Keratinocyte (primary cell): ENCODE measurements around the gene SOX18.

Source experiments
- CTCF ChIP-seq, 3 experiments: IDR thresholded peaks in 1 of 3; conservative IDR thresholded peaks in 1 of 3; optimal IDR thresholded peaks in 1 of 3; 2 replicates in 2 of 3; 3 replicates in 1 of 3; pipeline versions ENCODE3 to v1.5.1; 2011; ENCODE audit warnings: low read length in 3 of 3, mild to moderate bottlenecking in 3 of 3, moderate library complexity in 2 of 3, control low read depth in 1 of 3, inconsistent platforms in 1 of 3; ENCODE audit not compliant: insufficient read depth in 2 of 3; ENCODE audit errors: extremely low read depth in 1 of 3
- EZH2 ChIP-seq: IDR thresholded peaks from one replicate; pipeline ENCODE4 v1.6.1; 2012; ENCODE audit warnings: inconsistent platforms, mild to moderate bottlenecking, low read length, moderate library complexity

GRCh38 chr20:64037498-64038213, 11.8 kb downstream of the SOX18 start:
- no peak for TF ChIP-seq CTCF (optimal IDR thresholded peaks at IDR 0.05 in 1 of 3, IDR thresholded peaks at IDR 0.05 in 1 of 3, conservative IDR thresholded peaks at IDR 0.05 in 1 of 3; ENCODE audit: extremely low read depth in 1 of 3, insufficient read depth in 2 of 3, low read length in 3 of 3)
- TF ChIP-seq EZH2, result no peak
